IPS-18a (cell line): Measurements from ENCODE around the gene COPS6.

Experiments used
- H3K27ac ChIP-seq: one replicate; pipeline ENCODE4 v1.5.1; 2013; ENCODE audit warnings: low read length
- H3K27me3 ChIP-seq: one replicate; pipeline ENCODE4 v1.6.1; 2013; ENCODE audit warnings: mild to moderate bottlenecking, low read length; ENCODE audit not compliant: control insufficient read depth, insufficient read depth
- H3K36me3 ChIP-seq: one replicate; pipeline ENCODE4 v1.6.1; 2013; ENCODE audit warnings: low read depth, low read length; ENCODE audit not compliant: control insufficient read depth
- H3K4me1 ChIP-seq: one replicate; pipeline ENCODE4 v1.6.1; 2013; ENCODE audit warnings: low read depth, low read length; ENCODE audit not compliant: control insufficient read depth
- H3K4me3 ChIP-seq: one replicate; pipeline ENCODE4 v1.5.1; 2013; ENCODE audit warnings: low read length
- H3K9ac ChIP-seq: one replicate; pipeline ENCODE4 v1.6.1; 2013; ENCODE audit warnings: mild to moderate bottlenecking, low read length, moderate library complexity
- H3K9me3 ChIP-seq: one replicate; pipeline ENCODE4 v1.6.1; 2013; ENCODE audit warnings: low read depth, low read length; ENCODE audit not compliant: control insufficient read depth

COPS6 gene

DNA sequence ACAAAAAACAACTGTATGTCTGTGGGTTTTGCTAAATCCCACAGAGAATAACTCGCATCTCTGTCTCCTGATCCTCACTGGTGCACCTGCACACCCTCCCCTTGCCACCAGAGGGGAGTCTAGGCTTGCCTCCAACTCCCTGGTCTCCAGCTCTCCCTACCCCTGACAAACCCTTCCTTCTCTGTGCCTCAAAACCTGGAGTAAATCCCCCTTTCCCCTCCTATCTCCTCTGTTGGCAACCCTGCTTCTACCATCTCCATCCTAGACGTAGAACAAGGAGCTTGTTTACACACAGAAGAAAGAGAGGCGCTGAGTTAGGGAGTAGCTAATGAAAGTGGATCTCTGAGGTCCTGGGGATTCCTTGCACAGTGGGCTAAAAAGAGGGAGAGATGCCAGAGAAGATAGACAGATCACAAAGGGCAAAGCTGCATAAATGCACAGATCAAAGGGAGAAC lies 44.0 kb downstream of the COPS6 start:
- Histone ChIP-seq H3K27ac (no peak overlapping the region), H3K36me3 (no peaks in the 10 kb centered on the region), H3K4me3 (no peak overlapping the region), H3K9ac (no peak overlapping the region), H3K9me3 (no peaks in the 10 kb centered on the region), H3K4me1 (peaks cover 4% of the 10 kb centered on the region), H3K27me3 (peaks cover 21% of the 10 kb centered on the region)

DNA sequence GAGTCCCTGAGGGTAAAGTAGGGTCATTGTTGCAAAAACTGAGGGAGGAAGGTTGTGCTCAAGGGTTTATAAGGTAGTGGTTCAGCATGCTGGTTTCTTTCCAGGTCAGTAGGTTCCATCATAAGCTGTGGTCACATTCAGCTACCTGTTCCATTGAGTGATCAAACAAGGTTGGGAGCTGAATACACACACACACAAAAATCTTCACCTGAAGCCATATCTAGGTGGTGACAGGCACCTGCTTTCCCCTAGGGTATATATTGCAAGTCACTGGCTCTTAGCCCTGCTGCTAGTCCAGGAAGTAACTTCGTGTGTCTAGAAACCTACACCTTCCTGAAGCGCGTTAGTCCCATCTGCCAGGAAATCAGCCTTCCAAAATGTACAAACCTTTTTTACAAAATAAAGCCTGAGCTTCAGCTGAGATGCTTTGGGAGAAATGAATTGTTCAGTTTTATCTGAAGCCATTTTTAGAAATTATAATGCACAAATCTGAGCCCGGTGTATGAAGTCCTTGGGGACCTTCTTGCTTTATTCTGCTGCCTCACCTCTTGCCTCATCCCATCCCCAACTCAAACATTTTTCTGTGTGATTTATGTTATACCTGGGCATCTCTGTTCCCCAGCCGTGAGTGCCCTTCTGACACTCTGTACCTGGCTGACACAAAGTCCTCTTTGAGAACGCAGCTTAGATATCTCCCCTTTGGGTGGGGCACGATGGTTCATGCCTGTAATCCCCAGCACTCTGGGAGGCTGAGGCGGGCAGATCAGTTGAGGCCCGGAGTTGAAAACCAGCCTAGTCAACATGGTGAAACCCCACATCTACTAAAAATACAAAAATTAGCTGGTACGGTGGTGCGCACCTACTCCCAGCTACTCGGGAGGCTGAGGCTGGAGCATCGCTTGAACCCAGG lies 49.3 kb downstream of the COPS6 start:
- Histone ChIP-seq H3K27me3 (no peaks in the 10 kb centered on the region), H3K36me3 (no peaks in the 10 kb centered on the region), H3K9me3 (no peaks in the 10 kb centered on the region), H3K4me3 (no peak overlapping the region), H3K4me1 (no peaks in the 10 kb centered on the region), H3K9ac (no peak overlapping the region), H3K27ac (no peak overlapping the region)

DNA sequence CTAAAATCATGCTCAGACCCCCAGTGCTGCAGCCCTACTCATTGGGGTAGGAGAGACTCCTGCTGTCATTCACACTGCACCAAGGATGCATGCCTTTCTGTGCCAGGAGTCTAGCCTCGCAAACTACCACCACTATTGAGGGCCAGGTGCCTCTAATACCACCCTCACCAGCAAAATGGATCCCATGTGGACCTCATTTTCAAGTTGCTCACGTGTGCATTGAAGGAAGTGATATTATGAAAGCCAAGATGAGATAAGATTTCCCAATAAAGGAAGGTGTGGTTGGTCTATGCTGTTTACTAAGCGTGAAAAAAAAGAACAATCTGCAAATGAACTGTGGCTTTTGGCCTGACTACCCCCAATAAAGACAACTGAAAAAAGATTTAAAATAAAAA lies 52.8 kb downstream of the COPS6 start:
- H3K4me3 ChIP-seq: no peak overlapping the region
- H3K9ac ChIP-seq: no peak overlapping the region
- H3K27ac ChIP-seq: no peak overlapping the region

More for the DNA sequence above, 52.8 kb downstream of the COPS6 start:
- no peaks in the 10 kb centered on the region for H3K4me1 ChIP-seq
- H3K27me3 ChIP-seq: no peaks in the 10 kb centered on the region
- no peaks in the 10 kb centered on the region for H3K36me3 ChIP-seq
- H3K9me3 ChIP-seq: no peaks in the 10 kb centered on the region
